GM18858 (cell line): ENCODE measurements around the gene REX1BD.
"Not testable (repeated sequence)": the region's sequence is repeated elsewhere in the genome, so short reads cannot be mapped to it uniquely, and the experiment has no call there.

Source experiments
- ATAC-seq: cut with Tn5 transposase; IDR thresholded peaks from one replicate; pipeline ENCODE4 v1.9.1; 2021; ENCODE audit not compliant: unreplicated experiment

Gene REX1BD

DNA sequence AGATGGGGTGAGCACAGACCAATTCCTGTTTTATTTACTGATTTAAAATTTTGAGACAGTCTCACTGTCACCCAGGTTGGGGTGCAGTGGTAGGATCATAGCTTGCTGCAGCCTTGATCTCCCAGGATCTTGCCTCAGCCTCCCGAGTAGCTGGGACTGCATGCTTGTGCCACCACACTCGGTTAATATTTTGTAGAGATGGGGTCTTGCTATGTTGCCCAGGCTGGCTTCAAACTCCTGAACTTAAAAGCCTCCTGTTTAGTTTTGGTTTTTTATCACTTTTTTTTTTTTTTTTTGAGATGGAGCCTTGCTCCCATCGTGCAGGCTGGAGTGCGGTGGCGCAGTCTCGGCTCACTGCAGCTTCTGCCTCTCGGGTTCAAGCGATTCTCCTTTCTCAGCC, 12.2 kb upstream of the REX1BD start:
- ATAC-seq, result no peak

DNA sequence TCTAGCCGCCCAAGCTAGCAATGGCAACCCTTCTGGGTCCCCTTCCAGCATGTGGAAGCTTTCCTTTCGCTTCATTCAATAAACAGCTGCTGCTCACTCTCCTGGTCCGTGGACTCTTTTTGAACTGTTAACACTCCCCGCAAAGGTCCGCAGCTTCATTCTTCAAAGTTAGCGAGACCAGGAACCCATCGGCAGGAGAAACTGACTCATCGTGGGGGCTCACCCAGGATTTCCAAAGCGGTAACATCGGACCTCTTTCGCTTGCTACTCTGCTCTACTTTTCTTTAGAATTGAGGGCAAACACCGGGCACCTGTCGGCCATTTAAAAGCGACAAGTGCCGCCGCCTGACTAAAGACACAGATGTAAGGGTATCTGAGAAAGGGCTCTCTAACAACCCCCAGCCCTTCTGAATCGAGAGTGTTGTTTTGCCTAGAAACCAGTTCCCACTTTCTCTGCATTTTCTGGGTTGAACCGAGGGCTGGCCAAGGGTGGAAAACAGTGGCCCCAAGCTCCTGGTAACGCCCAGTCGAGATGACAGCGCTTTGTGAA, 11.2 kb upstream of the REX1BD start:
- no peak for ATAC-seq

DNA sequence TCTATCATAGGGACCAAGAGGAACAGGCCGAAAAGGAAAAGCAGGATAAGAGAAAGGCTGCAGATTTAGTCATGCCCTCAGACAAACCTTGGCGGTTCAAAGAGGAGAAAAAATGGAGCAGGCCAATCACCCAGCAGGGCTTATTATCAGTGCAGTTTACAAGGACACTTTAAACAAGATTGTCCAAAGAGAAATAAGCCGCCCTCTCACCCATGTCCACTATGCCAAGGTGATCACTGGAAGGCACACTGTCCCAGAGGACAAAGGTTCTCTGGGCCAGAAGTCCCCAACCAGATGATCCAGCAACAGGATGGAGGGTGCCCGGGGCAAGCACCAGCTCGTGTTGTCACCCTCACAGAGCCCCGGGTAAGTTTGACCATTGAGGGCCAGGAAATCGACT, 8.3 kb upstream of the REX1BD start:
- no peak for ATAC-seq

DNA sequence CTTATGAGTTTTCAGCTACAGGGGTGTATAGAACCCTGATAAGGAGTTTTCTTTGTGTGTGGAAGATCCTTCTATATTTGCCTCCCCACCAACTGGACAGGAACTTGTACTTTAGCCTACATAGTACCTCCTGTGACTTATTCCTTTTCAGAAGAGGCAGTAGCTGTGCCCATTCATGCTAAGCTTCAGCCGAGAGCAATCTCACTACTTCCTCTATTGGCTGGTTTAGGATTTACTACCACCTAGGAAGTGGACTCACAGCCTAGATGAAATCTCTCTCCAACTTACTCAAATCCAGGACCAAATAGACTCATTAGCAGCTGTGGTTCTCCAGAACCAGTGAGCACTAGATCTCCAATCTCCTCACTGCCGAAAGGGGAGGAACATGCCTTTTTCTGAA, 2.3 kb upstream of the REX1BD start:
- ATAC-seq, result no peak

DNA sequence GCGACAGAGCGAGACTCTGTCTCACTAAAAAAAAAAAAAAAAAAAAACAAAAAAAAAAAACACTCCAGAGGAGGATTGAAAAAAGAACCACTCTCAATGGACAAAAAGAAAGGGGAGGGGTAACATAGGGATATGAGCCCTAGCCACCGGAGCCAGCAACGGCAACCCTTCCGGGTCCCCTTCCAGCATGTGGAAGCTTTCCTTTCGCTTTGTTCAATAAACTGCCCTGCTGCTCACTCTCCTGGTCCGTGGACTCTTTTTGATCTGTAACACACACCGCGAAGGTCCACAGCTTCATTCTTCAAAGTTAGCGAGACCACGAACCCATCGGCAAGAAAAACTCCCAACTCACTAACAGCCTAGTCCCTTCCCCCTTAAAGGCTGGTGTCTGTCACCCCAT, 1.0 kb upstream of the REX1BD start:
- ATAC-seq, result no peak

DNA sequence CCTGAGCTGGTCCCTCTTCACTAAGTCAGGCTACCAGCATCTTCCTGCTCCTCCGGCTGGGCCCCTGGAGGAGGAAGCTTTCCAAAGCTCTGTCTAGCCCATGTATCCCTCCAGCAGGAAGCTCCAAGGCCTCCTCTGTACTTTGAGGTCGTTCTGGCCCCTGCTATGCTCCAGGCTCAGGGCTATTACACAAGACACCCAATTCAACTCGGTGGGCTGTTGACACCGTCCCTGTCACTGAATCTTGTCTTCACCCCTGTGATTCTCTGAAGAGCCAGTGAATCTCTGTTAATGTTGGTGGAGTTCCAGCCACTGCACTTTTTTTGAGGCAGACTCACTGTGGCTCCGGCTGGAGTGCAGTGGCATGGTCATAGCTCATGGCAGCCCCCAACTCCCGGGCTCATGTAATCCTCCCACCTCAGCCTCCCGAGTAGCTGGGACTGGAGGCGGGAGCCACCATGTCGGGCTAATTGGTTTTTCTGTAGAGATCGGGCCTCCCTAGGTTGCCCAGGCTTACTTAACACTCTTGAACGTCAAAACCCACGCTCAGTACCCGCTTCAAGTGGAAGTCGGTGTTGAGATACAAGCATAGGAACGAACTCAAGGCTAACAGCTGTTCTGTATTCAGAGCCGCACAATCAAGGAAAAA, 512 bp upstream of the REX1BD start:
- no peak for ATAC-seq

DNA sequence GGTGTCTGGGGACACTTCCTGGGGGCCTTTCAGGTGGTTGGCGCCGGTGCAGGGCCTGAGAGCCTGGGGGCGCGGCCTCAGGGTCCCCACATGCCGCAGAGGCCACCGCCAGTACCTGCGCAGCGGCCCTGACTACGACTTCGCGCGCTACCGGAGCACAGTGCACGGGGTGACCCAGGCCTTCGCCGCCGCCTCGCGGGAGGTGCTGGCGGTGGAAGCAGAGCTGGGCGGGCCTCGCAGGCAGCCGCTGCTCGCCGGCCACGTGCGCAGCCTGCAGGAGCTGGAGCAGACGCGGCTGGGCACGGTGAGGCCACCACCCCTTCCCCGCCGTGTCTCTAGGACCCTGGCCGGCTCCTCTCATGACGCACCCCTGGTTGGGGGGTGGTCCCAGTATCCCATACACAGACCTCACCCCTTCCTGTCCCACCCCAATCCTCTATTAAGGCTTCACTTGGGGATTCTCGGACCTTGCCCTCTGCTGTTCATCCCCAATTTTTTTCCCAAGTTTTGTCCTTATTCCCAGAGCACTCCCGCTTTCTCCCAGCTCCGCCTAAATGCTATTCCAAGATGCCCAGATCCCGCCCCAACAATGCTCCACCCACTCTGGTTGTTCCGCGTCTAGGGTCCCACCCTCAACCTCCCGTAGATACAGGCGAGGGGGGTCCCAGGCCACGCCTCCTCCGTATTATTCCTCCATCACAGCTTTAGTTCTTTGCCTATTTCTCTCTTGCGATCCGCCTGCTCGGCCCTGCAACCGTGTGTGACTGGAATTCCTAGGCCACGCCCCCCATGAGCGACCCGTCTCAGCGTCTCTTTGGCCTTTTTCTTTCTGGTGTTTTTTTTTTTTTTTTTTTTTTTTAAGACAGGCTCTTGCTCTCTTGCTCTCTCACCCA, 1.0 kb downstream of the REX1BD start:
- ATAC-seq, result peak; percentile 21

DNA sequence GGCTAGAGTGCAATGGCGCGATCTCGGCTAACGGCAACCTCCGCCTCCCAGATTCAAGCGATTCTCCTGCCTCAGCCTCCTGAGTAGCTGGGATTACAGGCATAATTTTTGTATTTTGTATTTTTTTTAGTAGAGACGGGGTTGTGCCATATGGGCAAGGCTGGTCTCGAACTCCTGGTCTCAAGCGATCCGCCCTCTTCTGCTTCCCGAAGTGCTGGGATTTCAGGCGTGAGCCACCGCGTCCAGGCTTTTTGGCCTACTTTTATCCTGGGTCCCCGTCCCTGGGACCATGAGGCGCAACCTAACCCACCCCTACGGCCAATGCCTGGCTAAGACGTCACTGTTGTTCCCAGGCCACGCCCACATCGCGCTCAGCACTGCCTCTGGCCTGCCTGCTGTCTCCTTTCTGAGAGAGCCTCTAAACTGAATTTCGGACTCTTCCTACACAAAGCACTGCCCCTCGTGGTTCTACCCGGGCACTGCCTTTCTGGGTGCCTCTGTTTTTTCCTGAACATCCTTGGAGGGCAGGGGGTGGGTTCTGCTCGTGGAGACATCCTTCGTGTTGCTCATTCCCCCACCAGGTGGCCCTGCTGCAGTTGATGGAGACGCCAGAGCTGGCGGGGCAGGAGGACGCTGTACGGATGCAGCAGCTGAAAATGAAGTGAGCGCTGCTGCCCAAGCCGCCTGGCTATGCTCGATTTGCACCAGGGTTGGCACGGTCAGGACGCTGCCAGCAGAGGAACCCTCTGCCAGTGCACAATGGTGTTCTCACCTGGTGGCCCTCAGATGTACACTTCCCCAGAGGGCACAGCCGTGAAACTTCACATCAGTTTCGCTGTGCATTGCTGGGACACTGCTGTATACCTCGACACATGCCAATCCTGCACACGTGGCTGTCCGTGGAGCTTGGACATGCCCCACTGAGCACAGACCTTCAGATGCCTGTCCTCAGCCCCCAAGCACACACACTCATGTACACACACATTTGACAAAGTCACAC, 2.0 kb downstream of the REX1BD start:
- no peak for ATAC-seq

DNA sequence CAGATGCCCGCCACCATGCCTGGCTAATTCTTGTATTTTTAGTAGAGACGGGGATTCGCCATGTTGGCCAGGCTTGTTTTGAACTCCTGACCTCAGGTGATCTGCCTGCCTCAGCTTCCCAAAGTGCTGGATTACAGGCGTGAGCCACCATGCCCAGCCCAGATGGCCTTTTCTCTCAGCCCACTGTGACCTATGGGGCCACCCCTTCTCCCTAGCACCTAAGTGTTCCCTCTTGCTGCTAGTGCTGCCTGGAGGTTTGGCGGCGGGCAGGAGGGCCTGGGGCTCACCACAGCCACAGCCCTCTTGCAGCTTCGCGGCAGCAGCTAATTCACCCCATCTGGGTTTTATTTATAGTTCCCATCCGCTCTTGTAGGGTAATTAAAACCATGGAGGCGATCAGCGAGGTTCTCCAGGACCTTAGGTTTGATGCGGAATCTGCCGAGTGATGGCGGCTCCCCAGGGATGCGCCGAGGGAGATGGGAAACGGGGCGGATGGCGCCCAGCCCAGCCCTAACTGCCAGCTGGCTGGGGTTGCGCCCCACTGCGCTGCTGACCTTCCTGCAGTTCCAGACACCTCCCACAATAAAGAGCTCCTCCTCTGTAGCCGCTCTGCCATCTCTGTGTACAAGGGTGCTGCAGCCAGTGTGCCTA, 3.3 kb downstream of the REX1BD start:
- no peak for ATAC-seq

DNA sequence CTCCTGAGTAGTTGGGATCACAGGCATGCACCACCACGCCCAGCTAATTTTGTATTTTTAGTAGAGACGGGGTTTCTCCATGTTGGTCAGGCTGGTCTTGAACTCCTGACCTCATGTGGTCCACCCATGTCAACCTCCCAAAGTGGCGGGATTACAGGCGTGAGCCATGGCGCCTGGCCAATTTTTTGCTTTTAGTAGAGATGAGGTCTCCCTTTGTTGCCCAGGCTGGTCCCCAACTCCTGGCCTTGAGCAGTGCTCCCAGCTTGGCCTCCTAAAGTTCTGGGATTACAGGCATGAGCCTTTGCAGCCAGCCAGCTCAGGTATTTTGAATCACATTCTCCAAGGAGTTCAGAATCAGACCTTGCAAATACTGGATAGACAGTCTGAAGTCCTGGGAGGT, 4.1 kb downstream of the REX1BD start:
- ATAC-seq, result not testable (repeated sequence)

DNA sequence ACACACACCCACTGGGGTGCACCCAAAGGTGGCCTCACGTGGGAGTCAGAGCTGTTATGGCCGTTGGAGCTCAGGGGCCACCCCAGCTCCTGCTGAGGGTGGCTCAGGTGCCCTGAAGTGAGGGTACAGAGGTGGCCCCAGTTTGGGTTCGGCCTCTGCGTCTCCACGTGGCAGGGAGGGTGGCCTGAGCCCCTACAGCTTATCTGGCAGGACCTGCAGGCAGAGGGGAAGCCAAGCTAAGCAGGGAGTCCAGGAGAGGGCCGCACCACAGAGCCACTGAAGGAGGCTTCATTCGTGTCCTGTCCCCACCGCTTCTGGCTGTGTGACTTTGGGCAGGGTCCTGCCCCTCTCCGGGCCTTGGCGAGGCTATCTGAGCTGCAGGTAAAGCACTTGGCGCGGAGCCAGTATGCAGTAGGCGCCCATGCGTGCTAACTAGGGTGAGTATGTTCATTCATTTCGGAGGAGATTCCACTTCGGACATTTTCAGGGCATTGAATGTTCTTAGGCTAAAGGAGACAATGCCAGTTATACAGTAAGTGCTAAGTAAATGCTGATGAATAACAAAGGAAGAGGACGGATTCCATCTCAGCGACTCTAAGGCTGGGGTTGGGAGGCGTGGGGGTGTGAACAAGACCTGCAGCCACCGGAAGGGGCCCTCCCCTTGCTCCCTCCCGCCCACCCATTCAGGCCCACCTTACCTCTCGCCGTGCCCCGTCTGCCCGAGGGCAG, 4.9 kb downstream of the REX1BD start:
- no peak for ATAC-seq

DNA sequence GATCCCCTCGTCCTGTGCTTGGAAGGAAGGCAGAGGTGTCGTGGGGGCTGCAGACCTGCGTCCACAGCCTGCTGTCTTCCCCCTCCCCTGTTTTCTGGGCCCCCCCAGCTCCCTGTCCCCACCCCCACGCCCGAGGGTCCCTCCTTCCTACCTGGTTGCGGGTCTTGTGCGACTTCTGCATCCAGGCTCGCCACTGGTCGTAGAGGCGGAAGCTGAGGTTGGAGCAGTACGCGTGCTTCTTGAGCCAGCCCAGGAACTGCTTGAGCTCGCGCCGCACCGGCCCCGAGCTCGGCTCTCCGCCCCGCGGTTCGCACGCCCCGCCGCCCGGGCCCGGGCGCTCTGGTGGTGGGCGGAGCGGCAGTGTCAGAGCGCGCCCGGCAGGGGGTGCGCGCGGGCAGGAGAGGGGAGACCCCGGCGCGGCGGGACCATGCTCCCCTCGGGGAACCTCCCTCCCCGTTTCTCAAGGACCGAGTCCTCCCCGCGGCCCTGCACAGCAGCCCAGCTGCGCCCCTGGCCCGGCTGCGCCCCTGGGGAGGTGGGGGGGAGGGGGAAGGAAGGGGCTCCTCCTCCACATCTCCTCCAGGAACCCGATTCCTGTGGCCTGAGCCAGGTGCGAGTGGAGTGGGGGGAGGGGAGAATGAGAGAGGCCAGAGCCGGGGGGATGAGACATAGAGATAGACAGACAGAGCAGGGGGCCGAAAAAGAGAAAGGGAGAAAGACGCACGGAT, 5.7 kb downstream of the REX1BD start:
- ATAC-seq, result no peak

DNA sequence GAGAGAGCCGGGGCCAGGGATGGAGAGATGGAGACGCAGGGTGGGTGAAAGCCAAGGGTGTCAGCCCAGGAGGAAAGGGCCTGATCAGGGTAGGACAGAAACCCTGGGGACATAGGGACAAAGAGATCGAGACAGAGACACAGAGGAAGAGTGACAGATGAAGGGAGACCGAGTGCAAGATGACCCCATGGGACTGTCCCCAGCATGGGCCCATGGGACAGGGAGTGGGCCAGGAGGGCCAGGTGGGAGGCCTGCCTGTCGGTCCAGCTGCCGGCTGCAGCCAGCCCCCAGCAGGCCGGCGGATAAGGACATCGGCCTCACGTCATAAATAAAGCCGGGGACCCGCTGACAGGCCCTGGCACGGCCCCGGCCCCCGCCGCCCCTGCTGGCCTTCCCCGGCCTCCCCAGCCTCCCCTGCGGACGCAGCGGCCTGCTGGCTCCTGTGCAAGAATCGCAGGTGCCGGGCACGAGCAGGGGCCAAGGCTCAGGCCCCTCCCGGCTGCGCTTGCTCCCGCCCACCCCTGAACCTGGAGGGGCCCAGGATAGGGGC, 6.3 kb downstream of the REX1BD start:
- ATAC-seq, result no peak

DNA sequence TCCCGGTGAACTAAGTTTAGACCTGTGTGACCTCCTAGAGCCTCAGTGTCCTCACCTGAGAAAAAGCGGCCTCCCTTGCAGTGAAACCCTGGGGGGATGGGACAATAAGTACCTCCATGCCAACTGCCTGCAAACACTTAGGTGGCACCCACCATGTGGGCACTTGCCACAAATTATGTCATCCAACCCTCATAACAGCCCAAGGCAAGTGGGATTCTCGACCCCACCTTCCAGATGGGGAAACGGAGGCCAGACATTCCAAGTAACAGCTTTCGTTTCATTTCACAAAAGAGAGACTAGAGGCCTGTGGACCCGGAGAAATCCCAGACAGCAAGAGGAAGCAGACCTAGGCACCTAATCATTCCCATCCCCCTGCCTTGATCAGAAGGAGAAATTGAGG, 6.9 kb downstream of the REX1BD start:
- ATAC-seq, result no peak

DNA sequence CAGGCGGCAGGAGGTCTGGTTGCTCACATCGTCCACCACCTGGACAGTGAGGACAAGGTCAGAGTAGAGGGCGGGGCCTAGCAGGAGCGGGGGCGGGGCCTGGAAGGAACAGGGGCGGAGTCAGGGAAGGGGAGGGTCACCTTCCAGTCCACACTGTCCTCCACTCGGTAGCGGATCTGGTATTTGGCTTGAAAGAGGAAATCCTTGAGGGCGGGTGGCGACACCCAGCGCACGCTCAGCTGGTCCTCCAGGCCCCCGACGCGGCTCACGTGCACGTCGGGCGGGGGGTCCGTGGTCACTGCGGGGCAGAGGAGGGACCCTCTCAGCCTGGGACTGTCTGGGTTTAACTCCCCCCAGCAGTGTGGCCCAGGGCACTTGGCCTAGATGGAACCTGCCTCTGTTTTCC, 8.2 kb downstream of the REX1BD start:
- no peak for ATAC-seq

DNA sequence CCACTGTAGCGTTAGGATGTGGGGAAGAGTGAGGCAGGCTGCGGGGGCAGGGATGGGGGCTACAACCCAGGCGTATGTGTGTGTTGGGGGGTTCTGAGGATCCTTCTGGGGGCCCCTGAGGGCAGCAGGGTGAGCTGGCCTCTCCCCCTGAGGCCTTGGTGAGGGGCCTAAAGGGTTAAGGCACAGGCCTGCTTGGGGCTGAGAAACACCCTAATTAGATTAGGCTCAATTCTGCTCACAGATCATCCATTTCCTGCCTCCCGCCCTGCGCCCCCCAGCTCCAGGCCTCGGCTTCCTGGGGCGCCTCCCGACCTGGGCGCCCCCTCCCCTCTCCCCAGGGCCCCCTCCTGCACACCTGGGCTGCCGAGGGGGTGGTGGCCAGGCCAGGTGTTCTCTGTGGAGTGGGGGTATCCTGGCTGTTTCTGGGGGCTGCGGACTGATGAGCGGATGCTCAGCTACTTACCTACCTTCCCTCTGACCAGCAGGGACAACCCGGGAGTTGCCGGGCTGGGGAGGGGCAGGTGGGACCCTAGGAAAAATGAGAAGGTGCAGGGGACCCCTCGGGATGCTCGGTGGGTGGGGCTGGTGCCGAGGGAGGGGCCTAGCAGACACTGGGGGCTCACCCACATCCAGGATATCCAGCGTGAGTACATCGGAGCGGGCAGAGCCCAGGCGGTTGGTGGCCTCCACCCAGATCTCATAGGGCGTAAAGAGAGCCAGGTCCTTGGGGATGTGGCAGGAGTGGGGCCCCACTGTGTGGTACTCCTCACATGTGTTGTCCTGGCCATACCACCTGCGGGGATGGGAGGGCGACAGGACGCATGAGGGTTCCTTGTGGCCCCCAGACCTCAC, 9.4 kb downstream of the REX1BD start:
- no peak for ATAC-seq

DNA sequence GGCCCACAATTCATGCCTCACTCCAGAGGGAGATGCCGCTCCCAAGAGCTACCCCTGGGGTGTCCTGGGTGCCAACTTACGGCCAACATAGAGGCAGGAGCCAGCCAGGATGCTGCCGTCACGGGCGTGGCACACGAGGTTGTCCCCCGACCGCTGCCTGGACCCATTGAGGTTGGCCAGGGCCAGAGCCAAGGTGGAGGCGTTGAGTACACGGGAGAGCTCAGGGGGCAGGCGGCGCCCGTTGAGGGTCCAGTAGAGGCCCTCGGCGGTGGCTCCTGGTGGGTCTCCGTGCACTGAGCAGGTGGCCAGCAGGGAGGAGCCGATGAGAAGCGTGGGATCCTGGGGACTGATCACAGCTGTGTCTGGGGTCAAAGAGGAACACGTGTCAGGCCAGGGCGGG, 10.9 kb downstream of the REX1BD start:
- no peak for ATAC-seq
